CD4-positive, alpha-beta T cell treated with Interleukin-17A for 4 hours (primary cell): ENCODE measurements around the gene ATXN7L1.

Experiments
- DNase-seq: peaks from one replicate; pipeline ENCODE4 v3.0.0-alpha.2; 2020; ENCODE audit warnings: mixed read lengths

ATXN7L1 gene

GRCh38 chr7:105876091-105876963 is at the start of gene ATXN7L1:
TSS of gene ATXN7L1 (minus strand) at chr7:105876599. CDS start at chr7:105876558, 41 bp downstream.
- DNase-seq: peak; percentile 97

- no peak for DNase-seq
Observed at GRCh38 chr7:105926131-105926530, 49.7 kb upstream of the ATXN7L1 start.

- DNase-seq: peak; percentile 26
Observed at GRCh38 chr7:105924945-105925344, 48.5 kb upstream of the ATXN7L1 start.

- no peak for DNase-seq
Observed at GRCh38 chr7:105920766-105921165, 44.4 kb upstream of the ATXN7L1 start.

GRCh38 chr7:105917659-105918058 is 41.3 kb upstream of the ATXN7L1 start:
- DNase-seq: no peak

- DNase-seq: no peak
Observed at GRCh38 chr7:105916603-105917002, 40.2 kb upstream of the ATXN7L1 start.

GRCh38 chr7:105913947-105914346 is 37.5 kb upstream of the ATXN7L1 start:
- no peak for DNase-seq

GRCh38 chr7:105911961-105912575 is 35.7 kb upstream of the ATXN7L1 start:
- no peak for DNase-seq

GRCh38 chr7:105910172-105910571 is 33.8 kb upstream of the ATXN7L1 start:
- DNase-seq: peak; percentile 13

- no peak for DNase-seq
Observed at GRCh38 chr7:105909742-105910141, 33.3 kb upstream of the ATXN7L1 start.

GRCh38 chr7:105907129-105907846 is 30.9 kb upstream of the ATXN7L1 start:
- DNase-seq: no peak

GRCh38 chr7:105906695-105907094 is 30.3 kb upstream of the ATXN7L1 start:
- no peak for DNase-seq

- DNase-seq: no peak
Observed at GRCh38 chr7:105905910-105906568, 29.6 kb upstream of the ATXN7L1 start.

- DNase-seq: no peak
Observed at GRCh38 chr7:105905209-105905909, 29.0 kb upstream of the ATXN7L1 start.

- DNase-seq: no peak
Observed at GRCh38 chr7:105904064-105904463, 27.7 kb upstream of the ATXN7L1 start.

GRCh38 chr7:105902325-105902911 is 26.0 kb upstream of the ATXN7L1 start:
- no peak for DNase-seq

- no peak for DNase-seq
Observed at GRCh38 chr7:105897999-105898398, 21.6 kb upstream of the ATXN7L1 start.

- DNase-seq: peak; percentile 53
Observed at GRCh38 chr7:105896407-105896911, 20.1 kb upstream of the ATXN7L1 start.

- DNase-seq: no peak
Observed at GRCh38 chr7:105894131-105894530, 17.7 kb upstream of the ATXN7L1 start.

GRCh38 chr7:105892387-105892786 is 16.0 kb upstream of the ATXN7L1 start:
- DNase-seq: no peak

- DNase-seq: no peak
Observed at GRCh38 chr7:105890290-105890997, 14.0 kb upstream of the ATXN7L1 start.
